Tibial nerve (tissue), 4 donors: ENCODE results near the gene RLBP1. TPM values are rescaled to one million over a fixed set of nuclear protein-coding genes. Genes with fewer than 3 reads are reported as not detected.
"Not testable (repeated sequence)": the region's sequence is repeated elsewhere in the genome, so short reads cannot be mapped to it uniquely, and the experiment has no call there.

ENCODE experiments used
- DNase-seq, 2 donors: peaks; one replicate each; pipeline ENCODE4 v3.0.0-alpha.2; 2019; ENCODE audit warnings: low spot score in 2 of 2
- H3K27ac ChIP-seq, 4 donors: fragments of 200-600 bp; sonication (generic) in 3 of 4; one replicate each; pipeline ENCODE4 v1.5.1; 2017 to 2019; ENCODE audit warnings: mild to moderate bottlenecking in 1 of 4
- H3K27me3 ChIP-seq, 2 donors: fragments of 200-600 bp; sonication (generic) in 1 of 2; one replicate each; pipeline versions ENCODE4 v1.5.1 to v1.6.0; 2017 to 2019
- H3K36me3 ChIP-seq, 3 donors: fragments of 200-600 bp; sonication (generic); one replicate each; pipeline ENCODE4 v1.5.1; 2018 to 2019
- H3K4me1 ChIP-seq, 4 donors: fragments of 200-600 bp; sonication (generic) in 3 of 4; one replicate each; pipeline ENCODE4 v1.5.1; 2017 to 2019
- H3K4me3 ChIP-seq, 4 donors: fragments of 200-600 bp; sonication (generic) in 3 of 4; one replicate each; pipeline ENCODE4 v1.5.1; 2017 to 2019; ENCODE audit warnings: mild to moderate bottlenecking in 1 of 4, moderate library complexity in 1 of 4
- H3K9me3 ChIP-seq, 4 donors: fragments of 200-600 bp; sonication (generic) in 3 of 4; one replicate each; pipeline ENCODE4 v1.5.1; 2017 to 2019
- EP300 ChIP-seq, 2 donors: sonication (generic); formaldehyde crosslinking; IDR thresholded peaks; one replicate each; pipeline ENCODE4 v1.6.1; 2017; ENCODE audit warnings: antibody characterized with exemption in 2 of 2, mild to moderate bottlenecking in 1 of 2
- POLR2A ChIP-seq, 2 donors: fragments of 450-650 bp; IDR thresholded peaks; one replicate each; pipeline ENCODE4 v1.6.1; 2017; ENCODE audit warnings: antibody characterized with exemption in 2 of 2, mild to moderate bottlenecking in 2 of 2, moderate library complexity in 2 of 2
- WGBS, 2 donors: methylation state at CpG; one replicate each; pipeline ENCODE4 v1.1.5; 2018; 5-methylcytosine and 5-hydroxymethylcytosine counted together
- total RNA-seq, 4 donors: library from RNA; depleted of rRNA; stranded (reverse); fragments of >200 nt; gene quantifications; one replicate each; pipeline ENCODE4 v1.1.0, GENCODE V29; 2016
- TF ChIP-seq, protein P1 (sequence below), 5 experiments: fragments of 200-600 bp in 3 of 5; fragments of 450-650 bp in 2 of 5; sonication (generic) in 3 of 5; IDR thresholded peaks; one replicate each; pipeline ENCODE4 v1.5.1; 2016 to 2019; ENCODE audit warnings: antibody characterized with exemption in 5 of 5, mild to moderate bottlenecking in 3 of 5, moderate library complexity in 2 of 5

Gene RLBP1
- not detected for total RNA-seq

DNA sequence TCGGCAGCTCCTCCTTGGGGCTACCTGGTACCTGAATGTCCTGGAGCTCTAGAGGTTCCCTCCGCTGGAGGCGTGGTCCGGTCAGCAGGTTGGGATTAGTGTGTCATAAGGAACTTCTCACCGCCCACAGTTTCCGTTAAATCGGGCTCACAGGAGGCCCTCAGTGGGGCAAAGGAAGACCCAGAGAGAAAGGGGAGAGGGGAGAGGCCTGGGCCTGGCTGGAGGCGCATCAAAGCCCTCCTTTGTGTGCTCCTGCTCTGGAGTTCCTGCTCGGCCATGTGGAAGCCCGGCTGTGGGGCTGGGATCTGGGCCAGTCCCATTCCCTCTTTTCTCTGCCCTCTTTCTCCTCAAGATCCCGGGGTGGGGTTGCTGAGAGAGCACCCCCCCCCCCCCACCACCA, at the start of gene RLBP1:
Gene RLBP1, minus strand, starts transcription at position 37 of the 400 bp plus-strand sequence. CDS start 2,604 bp downstream, outside the sequence.
- Histone ChIP-seq H3K27me3 (no peaks in the 10 kb centered on the region), H3K4me1 (no peaks in the 10 kb centered on the region), H3K9me3 (no peaks in the 10 kb centered on the region), H3K27ac (no peak within 1 kb of the TSS), H3K36me3 (no peaks in the 10 kb centered on the region), H3K4me3 (no peak within 1 kb of the TSS)
- 37 to 51% methylated on average over 8 to 11 of the region's 11 CpGs for WGBS, 2 donors
- TF ChIP-seq, protein P1, sequence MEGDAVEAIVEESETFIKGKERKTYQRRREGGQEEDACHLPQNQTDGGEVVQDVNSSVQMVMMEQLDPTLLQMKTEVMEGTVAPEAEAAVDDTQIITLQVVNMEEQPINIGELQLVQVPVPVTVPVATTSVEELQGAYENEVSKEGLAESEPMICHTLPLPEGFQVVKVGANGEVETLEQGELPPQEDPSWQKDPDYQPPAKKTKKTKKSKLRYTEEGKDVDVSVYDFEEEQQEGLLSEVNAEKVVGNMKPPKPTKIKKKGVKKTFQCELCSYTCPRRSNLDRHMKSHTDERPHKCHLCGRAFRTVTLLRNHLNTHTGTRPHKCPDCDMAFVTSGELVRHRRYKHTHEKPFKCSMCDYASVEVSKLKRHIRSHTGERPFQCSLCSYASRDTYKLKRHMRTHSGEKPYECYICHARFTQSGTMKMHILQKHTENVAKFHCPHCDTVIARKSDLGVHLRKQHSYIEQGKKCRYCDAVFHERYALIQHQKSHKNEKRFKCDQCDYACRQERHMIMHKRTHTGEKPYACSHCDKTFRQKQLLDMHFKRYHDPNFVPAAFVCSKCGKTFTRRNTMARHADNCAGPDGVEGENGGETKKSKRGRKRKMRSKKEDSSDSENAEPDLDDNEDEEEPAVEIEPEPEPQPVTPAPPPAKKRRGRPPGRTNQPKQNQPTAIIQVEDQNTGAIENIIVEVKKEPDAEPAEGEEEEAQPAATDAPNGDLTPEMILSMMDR (IDR thresholded peaks at IDR 0.05) = no peak
- TF ChIP-seq EP300 (IDR thresholded peaks at IDR 0.05) (no peak), POLR2A (IDR thresholded peaks at IDR 0.05) (no peak)
- no peak for DNase-seq

DNA sequence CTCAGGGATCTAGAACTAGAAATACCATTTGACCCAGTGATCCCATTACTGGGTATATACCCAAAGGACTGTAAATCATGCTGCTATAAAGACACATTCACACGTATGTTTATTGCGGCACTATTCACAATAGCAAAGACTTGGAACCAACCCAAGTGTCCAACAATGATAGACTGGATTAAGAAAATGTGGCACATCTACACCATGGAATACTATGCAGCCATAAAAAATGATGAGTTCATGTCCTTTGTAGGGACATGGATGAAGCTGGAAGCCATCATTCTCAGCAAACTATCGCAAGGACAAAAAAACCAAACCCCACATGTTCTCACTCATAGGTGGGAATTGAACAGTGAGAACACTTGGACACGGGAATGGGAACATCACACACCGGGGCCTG, 28.8 kb upstream of the RLBP1 start:
- H3K4me1 ChIP-seq, H3K9me3 ChIP-seq, H3K36me3 ChIP-seq, H3K4me3 ChIP-seq, H3K27ac ChIP-seq, DNase-seq, H3K27me3 ChIP-seq: not testable (repeated sequence)
- WGBS, 2 donors = 95 to 97% methylated on average over 5 of the region's 5 CpGs

- no peaks in the 10 kb centered on the region for H3K36me3 ChIP-seq
- H3K27me3 ChIP-seq = no peaks in the 10 kb centered on the region
- H3K9me3 ChIP-seq = no peaks in the 10 kb centered on the region
- no peak overlapping the region for H3K4me3 ChIP-seq
- TF ChIP-seq POLR2A (IDR thresholded peaks at IDR 0.05) = no peak
- TF ChIP-seq, protein P1 (IDR thresholded peaks at IDR 0.05) = no peak
- H3K4me1 ChIP-seq = peaks cover 0 to 9% (median 9%) of the 10 kb centered on the region in 4 donors
- no peak overlapping the region for H3K27ac ChIP-seq
- 96 to 97% methylated on average over 2 of the region's 2 CpGs for WGBS, 2 donors
- DNase-seq = no peak
Measured at GRCh38 chr15:89248584-89248983, 27.2 kb upstream of the RLBP1 start.

- Histone ChIP-seq H3K4me1 (peaks cover 0 to 16% (median 9%) of the 10 kb centered on the region in 4 donors), H3K9me3 (no peaks in the 10 kb centered on the region), H3K27me3 (no peaks in the 10 kb centered on the region), H3K4me3 (no peak overlapping the region), H3K36me3 (no peaks in the 10 kb centered on the region), H3K27ac (no peak overlapping the region)
- TF ChIP-seq, protein P1 (IDR thresholded peaks at IDR 0.05) = no peak
- TF ChIP-seq EP300 (IDR thresholded peaks at IDR 0.05) (no peak), POLR2A (IDR thresholded peaks at IDR 0.05) (no peak)
- no peak for DNase-seq
- WGBS, 2 donors = 85 to 90% methylated on average over 2 of the region's 2 CpGs
Measured at GRCh38 chr15:89247446-89247845, 26.1 kb upstream of the RLBP1 start.

DNA sequence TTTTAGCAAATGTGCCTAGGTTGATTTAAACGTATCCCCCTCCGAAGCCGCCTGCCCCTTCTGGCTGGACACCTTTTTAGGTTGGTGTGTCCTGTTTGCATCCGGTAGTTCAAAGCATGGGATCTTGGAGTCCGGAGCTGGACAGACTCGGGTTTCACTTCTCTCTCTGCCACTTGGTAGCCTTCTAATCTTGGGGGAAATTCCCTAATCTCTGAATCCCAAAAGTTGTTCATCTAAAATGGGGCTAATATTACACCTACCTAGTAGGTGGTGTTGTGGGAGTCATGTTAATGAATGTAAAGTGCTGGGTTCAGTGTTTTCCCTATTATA, 23.2 kb upstream of the RLBP1 start:
- Histone ChIP-seq H3K9me3 (peaks cover 0 to 7% (median 0%) of the 10 kb centered on the region in 4 donors), H3K36me3 (no peaks in the 10 kb centered on the region), H3K27me3 (no peaks in the 10 kb centered on the region), H3K4me3 (peak overlapping the region; percentile 41 to 84 (median 80)), H3K27ac (peak overlapping the region in 1 of 4 donors; percentile 65), H3K4me1 (peaks cover 0 to 16% (median 9%) of the 10 kb centered on the region in 4 donors)
- TF ChIP-seq POLR2A (IDR thresholded peaks at IDR 0.05) = no peak
- TF ChIP-seq, protein P1 (IDR thresholded peaks at IDR 0.05) = no peak
- TF ChIP-seq EP300 (IDR thresholded peaks at IDR 0.05) = no peak
- DNase-seq = no peak
- WGBS, 2 donors = 2 to 4% methylated on average over 5 to 6 of the region's 6 CpGs
